Ishikawa (cell line): ENCODE results near the gene IFT43.
A peak's percentile ranks its signal among the peaks of the same experiment; 100 is the strongest.

ENCODE experiments used
- CEBPB ChIP-seq: IDR thresholded peaks from 2 replicates; pipeline ENCODE4 v1.6.1; 2012
- CREB1 ChIP-seq: IDR thresholded peaks from 2 replicates; pipeline ENCODE4 v1.6.1; 2012; ENCODE audit warnings: low read depth
- EGR1 ChIP-seq: IDR thresholded peaks from 2 replicates; pipeline ENCODE4 v1.6.1; 2012
- EP300 ChIP-seq: IDR thresholded peaks from 2 replicates; pipeline ENCODE4 v1.6.1; 2012; ENCODE audit warnings: borderline replicate concordance
- FOXM1 ChIP-seq: IDR thresholded peaks from 2 replicates; pipeline ENCODE4 v1.6.1; 2012; ENCODE audit warnings: low read depth, borderline replicate concordance
- NFIC ChIP-seq: IDR thresholded peaks from 2 replicates; pipeline ENCODE4 v1.6.1; 2012
- RAD21 ChIP-seq: IDR thresholded peaks from 2 replicates; pipeline ENCODE4 v1.6.1; 2012; ENCODE audit warnings: low read depth
- REST ChIP-seq: IDR thresholded peaks from 2 replicates; pipeline ENCODE4 v1.6.1; 2012; ENCODE audit warnings: low read depth, mild to moderate bottlenecking
- TAF1 ChIP-seq: IDR thresholded peaks from 2 replicates; pipeline ENCODE4 v1.6.1; 2012; ENCODE audit warnings: low read depth, mild to moderate bottlenecking
- TCF12 ChIP-seq: IDR thresholded peaks from 2 replicates; pipeline ENCODE4 v1.6.1; 2012; ENCODE audit warnings: low read depth
- TEAD4 ChIP-seq: IDR thresholded peaks from 2 replicates; pipeline ENCODE4 v1.6.1; 2012
- USF1 ChIP-seq: IDR thresholded peaks from 2 replicates; pipeline ENCODE4 v1.6.1; 2012
- YY1 ChIP-seq: IDR thresholded peaks from 2 replicates; pipeline ENCODE4 v1.6.1; 2012; ENCODE audit warnings: low read depth
- ZBTB7A ChIP-seq: IDR thresholded peaks from 2 replicates; pipeline ENCODE4 v1.6.1; 2012; ENCODE audit warnings: low read depth
- TF ChIP-seq, protein P1 (sequence below): IDR thresholded peaks from 2 replicates; pipeline ENCODE4 v1.6.1; 2012

Gene IFT43

DNA sequence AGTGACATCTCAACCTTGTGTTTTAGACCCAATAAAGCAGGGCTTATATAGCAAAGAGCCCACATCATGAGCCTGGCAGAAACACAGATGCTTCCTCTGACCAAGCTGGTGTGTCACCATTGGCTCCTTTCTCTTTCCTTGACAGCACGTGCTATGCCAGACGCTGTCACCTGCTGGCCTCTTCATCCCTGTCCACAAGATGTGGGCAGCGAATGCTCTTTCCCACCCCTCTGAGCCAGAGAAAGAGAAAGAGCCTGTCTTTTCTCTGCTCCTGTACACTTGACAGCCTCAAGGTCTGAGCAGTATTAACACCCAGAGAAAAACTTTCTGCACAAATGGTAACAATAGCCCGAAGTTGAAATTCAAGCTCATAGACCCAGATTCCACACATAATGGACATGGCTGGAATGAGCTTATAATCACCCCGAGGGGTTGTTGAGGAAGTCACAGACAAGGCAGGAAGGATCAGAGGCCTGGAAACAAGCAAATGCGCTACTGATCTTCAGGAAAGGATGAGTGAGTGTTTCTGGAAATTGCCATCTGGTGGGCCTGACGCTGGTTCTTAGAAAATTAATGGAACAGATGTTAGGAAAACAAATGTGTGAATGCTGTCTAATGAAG, 12.7 kb upstream of the IFT43 start:
- TF ChIP-seq, protein P1, sequence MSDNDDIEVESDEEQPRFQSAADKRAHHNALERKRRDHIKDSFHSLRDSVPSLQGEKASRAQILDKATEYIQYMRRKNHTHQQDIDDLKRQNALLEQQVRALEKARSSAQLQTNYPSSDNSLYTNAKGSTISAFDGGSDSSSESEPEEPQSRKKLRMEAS, result no peak
- TF ChIP-seq CEBPB (no peak), TEAD4 (no peak), RAD21 (no peak), TAF1 (no peak), FOXM1 (no peak), TCF12 (no peak), EP300 (no peak), CREB1 (no peak), ZBTB7A (no peak)

DNA sequence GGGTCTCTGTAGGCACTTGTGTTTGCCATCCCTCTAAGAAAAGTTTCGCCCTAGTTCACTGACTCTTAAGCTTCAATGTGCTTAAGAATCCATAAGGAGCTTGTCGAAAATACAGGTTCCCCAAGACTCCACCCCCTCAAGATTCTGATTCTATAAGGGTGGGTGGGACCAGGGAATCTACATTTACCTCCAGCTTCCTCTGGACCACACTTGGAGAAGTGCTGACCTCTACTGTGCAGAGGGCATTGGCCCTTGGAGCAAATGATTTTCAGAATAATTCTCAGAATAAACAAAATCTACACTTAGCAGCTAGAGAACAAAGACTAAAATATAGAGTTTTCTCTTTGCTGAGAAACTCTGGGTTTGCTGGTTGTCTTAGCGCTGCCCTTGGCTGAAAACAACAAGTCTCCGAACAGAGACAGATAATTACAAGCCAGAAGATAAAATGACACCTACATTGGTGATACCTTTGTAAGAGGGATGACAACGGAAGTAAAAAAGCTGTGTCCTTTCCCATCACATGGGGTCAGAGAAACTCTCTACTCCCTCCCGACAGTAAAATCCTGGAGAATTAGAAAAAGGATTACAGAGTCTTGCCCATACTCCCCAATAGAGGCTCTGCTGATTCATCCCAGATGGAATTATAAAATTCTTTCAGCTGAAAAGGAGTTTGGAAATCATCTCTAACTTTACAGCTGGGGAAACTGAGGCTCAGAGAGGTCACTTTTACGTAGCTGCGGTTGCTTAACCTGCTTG, 8.6 kb upstream of the IFT43 start:
- no peak for TF ChIP-seq NFIC
- no peak for TF ChIP-seq YY1
- TF ChIP-seq EP300, result no peak
- no peak for TF ChIP-seq ZBTB7A
- TF ChIP-seq RAD21, result no peak
- TF ChIP-seq CEBPB, result no peak
- no peak for TF ChIP-seq TEAD4
- TF ChIP-seq EGR1, result no peak
- no peak for TF ChIP-seq CREB1
- no peak for TF ChIP-seq FOXM1
- no peak for TF ChIP-seq REST
- TF ChIP-seq TCF12, result no peak
- no peak for TF ChIP-seq USF1

DNA sequence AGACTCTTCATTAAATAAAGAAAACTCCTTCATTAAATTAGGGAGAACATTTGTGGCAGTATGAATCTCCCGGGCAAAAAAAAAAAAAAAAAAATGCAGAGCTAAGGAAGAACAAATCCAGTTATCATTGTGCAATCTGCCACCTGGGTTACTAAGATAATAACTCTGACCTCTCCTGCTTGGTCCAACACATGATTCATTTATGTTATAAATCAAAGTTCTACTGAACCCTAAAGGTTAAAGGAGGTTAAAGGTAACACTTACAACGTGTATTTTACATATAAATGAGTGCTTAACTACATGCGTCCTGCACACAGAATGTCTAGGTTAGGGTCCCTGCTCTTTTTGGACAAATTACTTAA, 8.0 kb upstream of the IFT43 start:
- no peak for TF ChIP-seq EGR1

DNA sequence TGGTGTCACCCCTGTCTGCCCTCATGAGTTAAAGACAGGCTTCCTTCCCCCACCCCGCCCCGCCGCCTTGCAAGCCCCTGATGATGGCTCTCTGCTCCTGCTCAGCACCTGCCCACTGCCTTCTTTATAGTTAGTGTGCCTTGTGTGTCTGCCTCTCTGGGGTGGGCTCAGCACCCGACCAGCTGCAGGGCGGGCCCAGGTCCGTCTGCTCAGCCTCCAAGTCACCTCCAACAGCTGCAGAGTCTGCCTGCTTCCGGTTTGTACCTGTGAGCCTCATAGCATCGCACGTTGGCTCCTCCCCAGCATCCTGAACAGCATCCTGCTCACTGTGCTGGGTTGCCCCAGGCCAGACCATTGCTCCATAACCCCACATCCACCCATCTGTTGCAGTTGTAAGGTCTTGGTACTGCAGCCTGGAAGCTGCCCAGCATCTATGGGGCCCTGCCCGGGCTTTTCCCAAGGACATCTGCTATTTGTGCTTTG, 7.3 kb upstream of the IFT43 start:
- no peak for TF ChIP-seq CREB1
- TF ChIP-seq NFIC, result no peak
- no peak for TF ChIP-seq RAD21
- no peak for TF ChIP-seq FOXM1
- TF ChIP-seq USF1, result no peak
- no peak for TF ChIP-seq TCF12
- TF ChIP-seq, protein P1, result no peak
- no peak for TF ChIP-seq EP300
- TF ChIP-seq CEBPB, result no peak
- TF ChIP-seq TAF1, result no peak
- no peak for TF ChIP-seq TEAD4

DNA sequence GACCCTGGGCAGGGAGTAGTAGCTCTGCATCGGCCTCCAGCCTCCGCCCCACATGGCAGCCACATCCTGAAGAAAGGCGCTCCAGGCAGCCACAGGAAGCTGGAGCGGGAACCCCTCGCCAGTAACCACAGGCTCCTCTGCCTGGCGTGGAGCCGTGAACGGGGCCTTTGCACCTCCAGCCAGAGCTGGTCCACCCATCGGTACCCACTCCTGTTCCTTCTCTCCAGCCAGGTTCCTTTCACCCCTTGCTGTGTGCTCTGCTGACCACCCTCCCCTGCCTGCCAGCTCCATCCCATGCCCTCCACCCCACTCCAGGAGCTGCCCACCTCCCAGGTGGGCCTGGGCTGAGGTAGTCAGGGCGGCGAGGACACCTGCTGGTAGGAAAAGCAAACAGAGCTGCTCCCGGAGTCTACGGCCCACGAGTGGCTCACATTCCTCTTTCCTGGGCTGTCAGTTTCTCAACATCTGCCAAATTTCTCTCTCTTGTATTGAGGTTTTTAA, 6.4 kb upstream of the IFT43 start:
- TF ChIP-seq TCF12 (no peak), FOXM1 (no peak), RAD21 (peak; percentile 65), EP300 (no peak), CREB1 (no peak), CEBPB (no peak), EGR1 (no peak), REST (no peak), TEAD4 (no peak)
